Endometrium (tissue), 2 donors: ENCODE measurements around the gene MXI1.
"Not testable (repeated sequence)": the region's sequence is repeated elsewhere in the genome, so short reads cannot be mapped to it uniquely, and the experiment has no call there.

Experiments
- FAIRE-seq: peaks from 2 replicates; lab custom pipeline; 2012; peaks lifted over from hg19 to GRCh38; lab: Jason Lieb, UNC
- donor health status: control.
- donor health status: control.

The MXI1 gene

DNA sequence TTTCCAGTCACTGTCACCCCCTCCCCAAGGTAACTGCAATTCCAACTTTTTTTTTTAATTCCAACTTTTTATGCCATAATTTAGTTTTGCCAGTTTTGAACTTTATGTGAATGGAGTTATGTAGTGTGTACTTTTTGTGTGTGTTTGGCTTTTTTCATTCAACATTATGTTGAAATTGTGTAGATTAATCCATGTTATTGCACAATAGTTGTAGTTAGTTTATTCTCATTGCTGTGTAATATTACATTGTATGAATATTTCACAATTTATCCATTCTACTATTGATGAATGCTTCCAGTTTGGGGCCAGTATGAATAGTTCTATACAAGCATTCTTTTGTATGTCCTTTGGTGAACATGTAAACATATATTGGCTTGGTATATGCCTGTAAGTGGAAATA is 32.5 kb downstream of the MXI1 start:
- no peak for FAIRE-seq

DNA sequence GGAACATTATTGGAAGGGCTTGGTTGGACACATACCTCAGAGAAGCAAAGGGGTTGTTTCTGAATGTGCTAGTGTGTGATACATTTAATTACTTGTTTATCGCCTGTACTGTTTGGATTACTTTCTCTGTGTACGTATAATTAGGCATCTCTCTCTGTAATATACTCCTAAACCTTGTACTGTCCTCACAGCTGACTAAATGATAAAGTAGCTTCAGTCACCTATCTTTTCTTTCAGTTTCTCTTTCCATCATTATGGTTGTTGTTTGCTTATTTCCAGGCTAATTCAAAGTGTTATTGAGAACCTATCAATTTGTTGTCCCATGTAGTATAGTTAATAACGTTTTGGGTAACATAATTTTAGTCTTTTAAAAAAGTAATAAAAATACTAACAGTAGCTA is 34.0 kb downstream of the MXI1 start:
- FAIRE-seq: no peak

DNA sequence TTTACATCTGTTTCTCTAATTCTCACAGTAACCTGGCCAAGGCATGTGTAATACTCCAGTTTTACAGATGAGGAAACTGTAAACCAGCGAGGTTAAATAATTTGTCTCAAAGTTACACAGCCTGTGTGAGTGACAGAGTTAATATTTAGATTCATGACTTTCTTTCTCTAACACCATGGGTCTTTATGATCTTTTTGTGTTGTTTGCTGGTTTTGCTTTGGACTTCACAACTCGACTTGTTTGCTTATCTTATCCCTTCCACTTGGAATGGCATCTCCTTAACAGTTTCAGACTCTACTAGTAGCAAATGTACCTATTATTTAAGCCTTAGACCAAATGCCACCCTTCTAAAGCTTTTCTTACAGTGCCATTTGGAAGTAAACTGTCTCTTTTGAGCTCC is 34.4 kb downstream of the MXI1 start:
- no peak for FAIRE-seq

DNA sequence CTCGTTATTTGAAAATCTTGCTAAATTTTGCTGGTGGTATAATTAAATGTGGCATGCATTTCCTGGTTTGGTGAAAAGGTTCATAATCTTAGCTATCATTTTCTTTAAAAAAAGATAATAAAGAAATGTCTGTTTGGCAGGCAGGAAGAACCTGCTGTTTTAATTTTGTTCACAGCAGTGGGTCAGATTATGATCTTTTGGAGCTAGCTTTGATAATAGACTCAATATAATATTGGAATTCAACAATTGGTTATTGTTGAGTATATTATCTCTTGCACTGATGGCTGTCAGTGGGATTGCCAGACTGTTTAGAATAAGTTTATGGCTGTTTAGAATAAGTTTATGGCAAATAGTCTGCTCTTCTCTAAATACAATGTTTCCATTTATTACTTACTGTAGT is 35.1 kb downstream of the MXI1 start:
- FAIRE-seq: no peak

DNA sequence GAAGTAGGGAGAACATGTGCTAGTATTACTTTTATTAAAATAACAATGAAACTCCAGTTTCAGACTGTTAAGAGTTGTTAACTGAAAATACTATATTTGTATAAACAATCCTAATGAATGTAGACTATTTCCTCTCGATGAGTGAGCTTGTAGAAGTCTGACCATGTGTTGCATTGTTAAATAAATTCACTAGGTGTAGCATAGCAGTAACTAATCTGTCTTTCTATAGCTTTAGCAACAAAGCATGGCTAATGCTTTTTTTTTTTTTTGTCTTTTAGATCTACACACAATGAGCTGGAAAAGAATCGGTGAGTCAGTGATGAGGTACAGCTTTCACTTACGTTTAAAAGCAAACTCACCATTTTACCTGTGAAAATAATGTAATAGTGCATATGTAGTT is 37.1 kb downstream of the MXI1 start:
- FAIRE-seq: no peak

DNA sequence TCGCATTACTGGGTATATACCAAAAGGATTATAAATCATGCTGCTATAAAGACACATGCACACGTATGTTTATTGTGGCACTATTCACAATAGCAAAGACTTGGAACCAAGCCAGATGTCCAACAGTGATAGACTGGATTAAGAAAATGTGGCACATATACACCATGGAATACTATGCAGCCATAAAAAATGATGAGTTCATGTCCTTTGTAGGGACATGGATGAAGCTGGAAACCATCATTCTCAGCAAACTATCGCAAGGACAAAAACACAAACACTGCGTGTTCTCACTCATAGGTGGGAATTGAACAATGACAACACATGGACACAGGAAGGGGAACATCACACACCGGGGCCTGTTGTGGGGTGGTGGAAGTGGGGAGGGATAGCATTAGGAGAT is 40.4 kb downstream of the MXI1 start:
- not testable (repeated sequence) for FAIRE-seq

DNA sequence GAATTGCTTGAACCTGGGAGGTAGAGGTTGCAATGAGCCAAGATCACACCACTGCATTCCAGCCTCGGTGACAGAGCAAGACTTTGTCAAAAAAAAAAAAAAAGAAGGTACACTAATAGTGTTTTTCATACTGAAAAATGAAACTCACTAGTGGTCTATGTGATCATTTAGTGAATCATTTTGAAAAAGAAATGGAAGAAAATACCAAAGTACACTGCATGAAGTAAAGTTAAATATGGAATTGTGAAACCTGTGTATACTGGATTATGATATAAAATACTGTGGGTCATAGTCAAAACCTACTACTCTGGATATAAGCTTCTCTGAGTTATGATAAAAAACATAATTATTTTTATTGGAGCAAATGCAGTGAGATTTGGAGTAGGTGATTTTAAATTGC is 42.1 kb downstream of the MXI1 start:
- FAIRE-seq: not testable (repeated sequence)

DNA sequence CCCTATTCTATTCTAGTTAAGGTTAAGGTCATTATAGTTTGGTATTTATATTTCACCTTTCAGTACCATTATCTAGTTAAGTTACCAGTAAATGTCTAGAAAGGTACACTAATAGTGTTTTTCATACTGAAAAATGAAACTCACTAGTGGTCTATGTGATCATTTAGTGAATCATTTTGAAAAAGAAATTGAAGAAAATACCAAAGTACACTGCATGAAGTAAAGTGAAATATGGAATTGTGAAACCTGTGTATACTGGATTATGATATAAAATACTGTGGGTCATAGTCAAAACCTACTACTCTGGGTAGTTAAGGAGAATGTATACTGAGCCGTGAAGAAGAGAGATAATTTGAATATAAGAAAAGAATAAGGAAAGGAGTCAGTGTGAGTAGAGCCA is 44.0 kb downstream of the MXI1 start:
- FAIRE-seq: not testable (repeated sequence)

DNA sequence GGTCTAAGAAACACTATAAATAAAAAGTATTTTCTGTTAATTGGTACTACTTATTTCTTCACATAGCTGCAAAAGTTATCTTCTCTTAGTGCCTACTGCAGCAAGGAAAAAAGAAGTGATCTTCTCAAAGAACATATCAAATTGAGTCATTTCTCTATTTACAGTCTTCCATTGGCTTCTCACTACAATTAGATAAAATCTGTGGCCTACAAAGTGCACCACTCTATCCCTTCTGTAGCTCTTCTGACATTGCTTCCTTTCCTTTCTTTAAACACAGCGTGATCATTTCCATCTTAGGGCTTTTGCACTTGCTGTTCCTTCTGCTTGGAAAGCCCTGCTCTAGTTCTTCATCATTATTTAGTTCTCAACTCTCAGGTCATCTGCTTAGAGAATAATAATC is 44.7 kb downstream of the MXI1 start:
- FAIRE-seq: no peak

DNA sequence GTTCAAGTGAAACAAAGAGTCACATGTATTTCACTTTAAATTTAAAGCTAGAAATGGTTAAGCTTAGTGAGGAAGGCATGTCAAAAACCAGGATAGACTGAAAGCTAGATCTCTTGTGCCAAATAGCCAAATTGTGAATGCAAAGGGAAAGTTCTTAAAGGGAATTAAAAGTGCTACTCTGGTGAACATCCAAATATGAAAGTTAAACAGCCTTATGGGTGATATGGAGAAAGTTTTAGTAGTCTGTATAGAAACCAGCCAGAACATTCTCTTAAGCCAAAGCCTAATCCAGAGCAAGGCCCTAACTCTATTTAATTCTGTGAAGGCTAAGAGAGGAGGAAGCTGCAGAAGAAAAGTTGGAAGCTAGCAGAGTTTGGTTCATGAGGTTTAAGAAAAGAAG is 47.1 kb downstream of the MXI1 start:
- no peak for FAIRE-seq

DNA sequence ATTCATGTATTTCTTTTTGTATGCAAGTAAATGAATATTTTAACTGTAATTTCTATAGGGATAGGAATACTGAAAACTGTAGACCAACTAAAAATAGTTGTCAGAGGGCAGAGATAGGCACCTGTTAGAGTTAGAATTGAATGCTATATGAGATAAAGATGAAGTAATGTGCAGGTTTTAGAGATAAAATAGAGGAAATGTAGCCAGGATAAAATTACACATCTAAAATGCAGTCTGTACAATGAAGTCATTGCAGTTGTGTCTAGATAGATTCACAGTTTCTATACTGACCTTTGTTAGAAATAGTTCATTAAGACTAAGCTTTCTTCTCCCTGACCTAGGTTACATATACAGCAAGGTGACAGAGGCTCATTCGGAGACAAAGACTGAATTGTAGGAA is 51.1 kb downstream of the MXI1 start:
- FAIRE-seq: no peak

DNA sequence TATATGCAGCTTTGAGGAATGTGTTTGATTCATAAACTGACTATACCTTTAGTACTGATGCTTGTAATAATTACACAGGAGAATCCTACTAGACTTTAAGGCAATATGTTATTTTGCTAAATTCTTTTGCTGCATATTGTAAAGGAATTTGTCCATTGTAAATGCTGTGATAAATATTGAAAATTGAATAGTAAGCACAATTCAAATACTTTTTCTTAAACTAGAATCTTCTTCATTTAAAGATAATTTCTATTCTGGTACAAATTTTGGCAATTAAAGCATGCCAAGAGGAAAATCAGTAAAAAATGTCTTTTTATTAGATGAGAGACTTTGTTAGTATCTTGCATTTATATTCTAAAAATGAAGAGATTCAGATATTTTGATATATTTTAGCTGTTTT is 51.9 kb downstream of the MXI1 start:
- no peak for FAIRE-seq

DNA sequence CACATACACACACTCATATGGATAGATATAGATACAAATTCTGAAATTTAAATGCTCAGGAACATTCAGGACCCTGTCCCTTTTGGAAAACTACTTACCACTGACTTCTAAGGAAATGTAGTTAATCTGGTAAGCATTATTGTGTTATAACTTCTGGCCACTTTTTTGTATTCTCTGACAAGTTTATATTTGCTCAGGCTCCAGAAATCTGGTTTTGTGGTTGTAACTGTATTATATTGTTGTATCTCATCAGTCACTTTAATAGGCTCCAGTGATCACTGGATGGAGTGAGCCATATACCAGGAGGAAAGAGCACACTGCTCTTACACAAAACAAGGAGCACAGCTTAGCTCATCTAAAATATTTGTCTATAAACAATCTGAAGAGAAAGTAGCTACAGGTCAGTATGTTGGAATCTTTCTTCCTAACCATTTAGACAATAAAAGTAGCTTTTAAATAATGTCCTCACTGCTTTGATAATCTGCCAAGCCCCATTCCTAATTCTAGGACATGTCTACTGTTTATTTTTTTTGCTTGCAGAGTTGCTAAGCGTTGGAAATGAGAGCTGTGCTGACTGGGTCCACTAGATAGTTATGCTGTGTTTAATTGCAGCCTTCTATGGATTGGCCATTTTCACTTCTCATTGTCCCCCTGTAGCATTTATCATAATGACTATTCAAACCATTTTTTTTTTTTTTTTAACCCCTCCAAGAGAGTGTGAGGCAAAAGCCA is 53.5 kb downstream of the MXI1 start:
- peak; percentile 93 for FAIRE-seq

DNA sequence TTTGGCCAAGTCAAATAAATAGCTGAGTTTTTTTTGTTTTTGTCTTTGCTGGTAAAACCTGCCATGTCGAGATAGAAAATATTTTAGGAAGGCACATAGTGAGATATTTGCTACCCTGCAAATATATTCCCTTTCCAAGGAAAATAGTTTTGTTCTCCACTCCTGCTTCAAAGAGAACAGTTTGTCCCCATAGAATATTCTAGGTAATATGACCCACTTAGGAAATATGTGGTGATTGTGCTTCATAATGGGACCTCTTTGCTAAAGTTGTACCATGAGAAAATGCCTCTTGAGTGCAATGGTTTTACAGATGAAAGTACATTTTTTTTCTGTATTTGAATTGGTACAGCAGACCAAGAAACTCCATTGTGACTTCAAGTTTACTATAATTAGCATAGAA is 55.8 kb downstream of the MXI1 start:
- FAIRE-seq: no peak

DNA sequence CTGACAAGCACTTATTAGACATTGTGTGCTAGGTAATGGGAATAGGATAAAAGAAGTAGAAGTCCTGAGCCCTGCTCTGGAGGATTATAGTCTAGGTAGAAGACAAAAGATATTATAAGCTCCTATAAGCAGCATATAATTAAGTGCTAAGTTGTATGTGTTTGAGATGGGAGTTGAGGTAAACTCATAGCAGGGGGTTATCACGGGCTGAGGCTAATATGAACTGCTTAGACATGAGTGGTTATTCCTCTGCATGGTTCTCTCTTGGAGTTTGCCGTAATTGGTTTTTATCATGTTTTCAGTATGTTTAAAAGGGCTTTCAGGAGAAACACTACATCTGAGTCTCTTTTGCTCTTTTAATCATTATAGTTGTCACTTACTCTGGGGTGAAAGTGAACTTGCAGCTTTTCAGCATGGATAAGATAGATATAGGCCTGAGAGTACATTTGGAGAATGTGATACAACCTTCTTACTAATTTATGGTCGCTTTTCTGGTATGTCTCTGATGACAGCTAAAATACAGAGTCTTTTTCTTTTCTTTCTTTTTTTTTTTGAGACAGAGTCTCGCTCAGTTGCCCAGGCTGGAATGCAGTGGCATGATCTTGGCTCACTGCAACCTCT is 58.3 kb downstream of the MXI1 start:
- FAIRE-seq: no peak

DNA sequence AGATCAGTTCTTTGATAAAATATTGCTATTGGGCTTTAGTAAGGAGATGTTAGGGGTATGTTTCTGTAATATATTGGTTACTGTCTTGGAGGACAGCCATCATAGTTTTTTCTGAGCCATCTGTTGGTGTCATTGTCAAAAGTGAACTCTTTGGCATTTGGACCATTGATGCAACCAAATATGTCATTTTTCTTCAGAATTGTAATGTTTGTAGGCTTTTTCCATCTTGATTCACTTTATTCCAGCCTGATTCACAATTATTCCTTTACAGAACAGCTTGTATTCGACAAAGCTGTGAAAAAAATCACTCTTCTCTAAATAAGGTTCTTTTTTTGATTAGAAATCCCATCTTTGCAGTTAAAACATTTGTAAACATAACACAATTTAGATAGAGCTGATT is 59.9 kb downstream of the MXI1 start:
- no peak for FAIRE-seq

DNA sequence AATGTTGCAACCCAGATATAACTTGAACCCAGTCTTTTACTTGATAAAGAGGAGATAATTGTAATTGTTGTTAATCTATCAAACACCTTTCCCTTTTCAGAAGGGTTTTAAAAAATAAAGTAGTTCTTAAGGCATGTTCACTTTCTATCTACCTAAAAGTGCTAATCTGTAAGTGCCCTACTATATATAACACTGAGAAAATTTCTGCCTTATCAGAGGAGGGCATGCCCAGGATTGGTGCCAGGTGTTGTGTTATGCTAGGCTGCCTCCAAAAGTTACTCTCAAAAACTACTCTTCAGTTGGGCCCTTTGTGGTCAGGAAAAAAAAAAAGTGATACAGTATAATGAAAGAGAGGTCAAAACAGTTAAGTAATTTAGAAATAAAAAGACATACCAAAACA is 61.0 kb downstream of the MXI1 start:
- no peak for FAIRE-seq

DNA sequence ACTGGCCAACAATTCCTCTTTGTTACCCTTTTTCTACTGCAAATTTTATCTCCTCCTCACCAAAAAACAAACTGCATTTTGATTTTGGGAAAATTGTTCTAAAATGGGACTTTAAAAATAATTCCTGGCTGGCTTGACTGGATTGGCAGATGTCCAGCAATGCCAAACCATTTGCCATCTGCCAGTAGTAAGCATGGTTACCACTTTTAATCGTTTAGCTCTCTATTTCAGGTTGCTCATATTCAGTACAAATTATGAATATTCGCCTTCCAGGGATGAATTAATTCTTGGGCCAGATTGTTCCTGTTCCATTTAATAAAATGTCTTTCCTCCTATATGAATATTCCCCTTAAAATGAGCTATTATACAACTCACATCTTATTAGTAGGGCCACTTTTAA is 61.6 kb downstream of the MXI1 start:
- no peak for FAIRE-seq

DNA sequence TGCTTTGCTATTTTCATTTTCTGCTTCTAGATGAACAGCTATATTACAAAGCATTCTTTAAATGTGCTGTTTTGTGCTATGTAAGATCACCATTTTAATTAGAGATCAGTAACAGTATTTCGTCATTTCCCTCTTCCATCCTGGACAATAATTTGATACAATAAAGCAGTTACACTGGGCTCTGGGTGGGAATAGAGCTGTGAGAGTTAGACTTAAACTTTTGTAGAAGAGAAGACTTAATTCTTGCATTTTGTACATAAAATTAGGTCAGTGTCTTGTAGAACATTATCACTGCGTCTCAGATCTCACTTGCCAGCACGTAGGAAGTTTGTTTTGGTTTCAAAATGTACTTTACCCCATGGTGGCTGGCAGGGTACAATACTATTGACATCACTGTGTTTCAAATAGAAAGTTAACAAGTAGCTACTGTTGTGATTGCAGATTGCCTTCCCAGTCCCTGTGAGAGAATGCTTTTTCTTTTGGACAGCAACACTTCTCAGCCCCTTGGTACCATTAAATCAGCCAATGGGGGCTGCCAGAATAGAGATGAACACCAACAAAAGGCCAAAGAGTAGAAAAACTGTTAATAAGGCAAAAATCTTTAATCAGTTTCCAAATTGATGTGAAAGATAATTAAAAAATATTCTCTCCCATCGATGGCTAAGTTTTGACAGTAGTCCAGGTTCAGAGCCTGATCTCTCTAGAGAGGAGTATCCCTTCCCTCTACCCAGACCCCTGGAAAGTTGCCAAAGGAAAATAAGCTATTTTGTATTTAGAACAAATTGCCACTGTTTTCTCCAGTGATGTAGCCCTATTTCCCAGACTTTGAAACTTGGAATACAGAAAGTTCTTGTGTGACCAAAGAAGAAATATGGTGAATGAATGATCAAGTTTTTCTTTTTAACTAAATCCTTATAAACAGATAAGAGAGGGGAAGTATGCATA is 62.2 kb downstream of the MXI1 start:
- no peak for FAIRE-seq

DNA sequence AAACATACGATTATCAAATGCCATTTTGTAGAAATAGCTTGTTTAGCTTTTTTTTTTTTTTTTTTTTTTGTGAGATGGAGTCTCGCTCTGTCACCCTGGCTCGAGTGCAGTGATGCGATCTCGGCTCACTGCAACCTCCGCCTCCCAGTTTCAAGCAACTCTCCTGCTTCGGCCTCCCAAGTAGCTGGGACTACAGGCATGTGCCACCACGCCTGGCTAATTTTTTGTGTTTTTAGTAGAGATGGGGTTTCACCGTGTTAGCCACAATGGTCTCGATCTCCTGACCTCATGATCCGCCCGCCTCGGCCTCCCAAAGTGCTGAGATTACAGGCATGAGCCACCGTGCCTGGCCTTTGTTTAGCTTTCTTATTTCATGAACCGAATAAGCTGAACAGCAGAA is 65.6 kb downstream of the MXI1 start:
- not testable (repeated sequence) for FAIRE-seq

DNA sequence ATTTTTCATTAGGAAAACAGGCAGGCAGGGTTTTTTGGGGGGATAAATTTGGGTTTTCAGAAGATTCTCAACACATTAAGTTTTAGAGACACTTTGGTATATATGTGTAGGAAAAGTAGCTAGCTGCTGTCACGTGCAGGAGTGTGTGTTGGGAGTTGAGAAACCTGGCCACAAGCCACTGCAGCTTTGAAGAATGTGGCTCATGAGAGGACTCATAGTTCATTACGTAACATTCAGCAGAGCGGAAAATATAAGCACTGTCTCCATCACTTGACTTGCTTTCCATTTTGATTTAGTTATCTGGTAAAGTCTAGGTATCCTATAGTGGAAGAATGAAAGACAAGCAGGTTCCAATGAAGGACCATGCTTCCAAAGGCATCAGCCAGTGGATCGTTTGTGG is 66.1 kb downstream of the MXI1 start:
- no peak for FAIRE-seq

DNA sequence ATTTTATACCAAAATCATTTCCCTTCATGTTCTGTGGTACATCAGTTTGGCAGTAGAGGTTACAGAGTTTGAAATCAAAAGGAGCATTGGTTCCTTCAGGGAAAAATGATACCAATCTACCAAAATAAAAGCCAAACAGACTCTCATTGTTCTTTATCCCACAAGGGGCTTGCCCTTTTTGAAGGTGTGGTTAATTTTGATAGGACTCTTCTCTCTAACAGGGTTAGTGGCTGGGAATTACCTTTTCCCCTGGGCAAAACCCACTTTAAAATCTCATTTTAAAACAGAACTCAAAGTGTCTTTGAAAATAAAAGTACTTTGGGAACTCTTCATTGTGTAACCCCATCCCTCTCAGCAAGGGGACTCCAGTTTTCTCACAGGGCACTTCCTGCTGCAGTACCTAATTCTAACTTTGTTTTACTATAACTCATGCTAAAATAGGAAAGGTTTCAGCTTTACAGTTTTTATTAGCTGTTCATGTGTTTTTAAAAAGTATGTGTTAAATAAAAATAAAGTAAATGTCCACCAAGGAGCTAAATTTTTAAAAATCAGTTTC is 66.7 kb downstream of the MXI1 start:
- FAIRE-seq: no peak

DNA sequence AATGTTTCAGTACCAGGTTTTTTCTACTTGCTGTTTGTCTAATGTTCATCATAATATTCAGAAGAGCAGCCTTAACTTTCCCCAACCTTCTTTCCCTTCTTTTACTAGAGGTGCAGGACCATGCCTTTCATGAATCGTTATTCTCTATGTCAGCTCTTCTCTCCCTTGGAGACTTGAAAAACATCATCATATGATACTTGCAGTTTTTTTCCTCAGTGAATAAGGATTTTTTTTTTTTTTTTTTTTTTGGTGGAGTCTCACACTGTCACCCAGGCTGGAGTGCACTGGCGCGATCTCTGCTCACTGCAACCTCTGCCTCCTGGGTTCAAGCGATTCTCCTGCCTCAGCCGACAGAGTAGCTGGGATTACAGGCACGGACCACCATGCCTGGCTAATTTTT is 67.2 kb downstream of the MXI1 start:
- no peak for FAIRE-seq
